ENCODE data around the gene RPS4Y2.

DNA sequence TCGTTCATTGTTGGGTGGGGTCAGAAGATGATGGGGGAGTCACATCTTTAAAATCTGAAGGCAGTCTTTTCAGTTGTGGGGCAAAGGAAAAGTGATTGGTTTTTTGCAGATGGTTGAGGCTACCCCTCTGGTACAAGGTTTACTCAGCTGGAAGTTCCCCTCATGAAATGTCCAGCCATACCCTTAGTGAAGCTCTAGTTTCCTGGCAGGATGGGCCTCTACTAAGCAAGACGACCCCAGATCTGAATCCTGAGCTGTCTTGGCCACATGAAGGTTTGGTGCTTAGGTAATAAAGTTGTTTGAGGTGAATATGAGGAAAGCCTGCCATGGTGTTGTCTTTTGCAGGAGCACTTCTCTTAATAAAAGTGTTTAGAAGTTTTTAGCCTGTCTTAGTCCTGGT is 9.2 kb downstream of the RPS4Y2 start:
- no peak for TF ChIP-seq EZH2 (IDR thresholded peaks at IDR 0.05; ENCODE audit: borderline replicate concordance, low read depth, low read length, poor library complexity, severe bottlenecking)
- TF ChIP-seq, protein P1, sequence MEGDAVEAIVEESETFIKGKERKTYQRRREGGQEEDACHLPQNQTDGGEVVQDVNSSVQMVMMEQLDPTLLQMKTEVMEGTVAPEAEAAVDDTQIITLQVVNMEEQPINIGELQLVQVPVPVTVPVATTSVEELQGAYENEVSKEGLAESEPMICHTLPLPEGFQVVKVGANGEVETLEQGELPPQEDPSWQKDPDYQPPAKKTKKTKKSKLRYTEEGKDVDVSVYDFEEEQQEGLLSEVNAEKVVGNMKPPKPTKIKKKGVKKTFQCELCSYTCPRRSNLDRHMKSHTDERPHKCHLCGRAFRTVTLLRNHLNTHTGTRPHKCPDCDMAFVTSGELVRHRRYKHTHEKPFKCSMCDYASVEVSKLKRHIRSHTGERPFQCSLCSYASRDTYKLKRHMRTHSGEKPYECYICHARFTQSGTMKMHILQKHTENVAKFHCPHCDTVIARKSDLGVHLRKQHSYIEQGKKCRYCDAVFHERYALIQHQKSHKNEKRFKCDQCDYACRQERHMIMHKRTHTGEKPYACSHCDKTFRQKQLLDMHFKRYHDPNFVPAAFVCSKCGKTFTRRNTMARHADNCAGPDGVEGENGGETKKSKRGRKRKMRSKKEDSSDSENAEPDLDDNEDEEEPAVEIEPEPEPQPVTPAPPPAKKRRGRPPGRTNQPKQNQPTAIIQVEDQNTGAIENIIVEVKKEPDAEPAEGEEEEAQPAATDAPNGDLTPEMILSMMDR (conservative IDR thresholded peaks at IDR 0.05; ENCODE audit: low read depth, low read length): no peak
